HG03095 (cell line): ENCODE data around the gene CNTROB.

Experiments used
- ATAC-seq: cut with Tn5 transposase; IDR thresholded peaks from one replicate; pipeline ENCODE4 v1.9.1; 2021; ENCODE audit warnings: moderate library complexity; ENCODE audit not compliant: unreplicated experiment

Gene CNTROB

GRCh38 chr17:7909089-7909488 lies 22.9 kb upstream of the CNTROB start:
- no peak for ATAC-seq

- ATAC-seq, result no peak
Observed at GRCh38 chr17:7910281-7910680, 21.7 kb upstream of the CNTROB start.

GRCh38 chr17:7910711-7911110 lies 21.3 kb upstream of the CNTROB start:
- ATAC-seq, result no peak

- ATAC-seq, result no peak
Observed at GRCh38 chr17:7911116-7911515, 20.9 kb upstream of the CNTROB start.

- no peak for ATAC-seq
Observed at GRCh38 chr17:7912927-7913524, 19.0 kb upstream of the CNTROB start.

- no peak for ATAC-seq
Observed at GRCh38 chr17:7915179-7915610, 16.8 kb upstream of the CNTROB start.

GRCh38 chr17:7915611-7916384 lies 16.2 kb upstream of the CNTROB start, which contains the start of gene RNF227:
RNF227 (minus strand) TSS chr17:7916289; CDS start chr17:7916195, 94 bp downstream.
- ATAC-seq, result no peak

- no peak for ATAC-seq
Observed at GRCh38 chr17:7916385-7916682, 15.7 kb upstream of the CNTROB start.

- ATAC-seq, result no peak
Observed at GRCh38 chr17:7916808-7917207, 15.2 kb upstream of the CNTROB start.

GRCh38 chr17:7922269-7922844 lies 9.6 kb upstream of the CNTROB start:
- no peak for ATAC-seq

- no peak for ATAC-seq
Observed at GRCh38 chr17:7922845-7923628, 9.0 kb upstream of the CNTROB start.

- no peak for ATAC-seq
Observed at GRCh38 chr17:7927596-7927995, 4.4 kb upstream of the CNTROB start.

GRCh38 chr17:7929158-7930023 lies 2.6 kb upstream of the CNTROB start, which contains the start of gene KCNAB3:
KCNAB3 (minus strand) TSS chr17:7929856; CDS start chr17:7929435, 421 bp downstream.
- no peak for ATAC-seq

- ATAC-seq, result no peak
Observed at GRCh38 chr17:7930841-7931631, 970 bp upstream of the CNTROB start.

- ATAC-seq, result no peak
Observed at GRCh38 chr17:7932483-7932891, 481 bp downstream of the CNTROB start.

- no peak for ATAC-seq
Observed at GRCh38 chr17:7932949-7933348, 943 bp downstream of the CNTROB start.

- ATAC-seq, result no peak
Observed at GRCh38 chr17:7935859-7936258, 3.9 kb downstream of the CNTROB start.

- ATAC-seq, result no peak
Observed at GRCh38 chr17:7940034-7940433, 8.0 kb downstream of the CNTROB start.

GRCh38 chr17:7940743-7941142 lies 8.7 kb downstream of the CNTROB start:
- no peak for ATAC-seq

GRCh38 chr17:7943291-7943690 lies 11.3 kb downstream of the CNTROB start:
- ATAC-seq, result no peak
